SK-N-SH (cell line): ENCODE results near the gene RNF8.

Source experiments
- CTCF ChIP-seq: fragments of 200-600 bp; sonication (generic); IDR thresholded peaks from 2 replicates; pipeline ENCODE4 v1.6.1; 2017; ENCODE audit warnings: antibody characterized with exemption, mild to moderate bottlenecking, moderate library complexity
- EZH2phosphoT487 ChIP-seq: fragments of 200-600 bp; sonication (generic); IDR thresholded peaks from 2 replicates; pipeline ENCODE4 v1.6.1; 2017; ENCODE audit warnings: low read depth, mixed run types, mild to moderate bottlenecking, antibody characterized with exemption, moderate library complexity, borderline replicate concordance
- GABPA ChIP-seq: IDR thresholded peaks from 2 replicates; pipeline ENCODE4 v1.4.0; 2012; ENCODE audit warnings: low read depth, mild to moderate bottlenecking
- NFIC ChIP-seq: IDR thresholded peaks from 2 replicates; pipeline ENCODE4 v1.4.0; 2012; ENCODE audit warnings: borderline replicate concordance
- POLR2AphosphoS5 ChIP-seq: IDR thresholded peaks from 2 replicates; pipeline ENCODE4 v1.6.1; 2012; ENCODE audit warnings: low read depth, low read length
- REST ChIP-seq: IDR thresholded peaks from 2 replicates; pipeline ENCODE4 v1.6.1; 2012; ENCODE audit warnings: mild to moderate bottlenecking, low read depth, low read length, moderate library complexity
- RFX5 ChIP-seq: IDR thresholded peaks from 2 replicates; pipeline ENCODE4 v1.6.1; 2012; ENCODE audit warnings: mild to moderate bottlenecking, improper control_type of control experiment, low read length
- TCF12 ChIP-seq: IDR thresholded peaks from 2 replicates; pipeline ENCODE4 v1.4.0; 2012
- TF ChIP-seq, protein P1 (sequence below): IDR thresholded peaks from 2 replicates; pipeline ENCODE4 v1.4.0; 2012; ENCODE audit warnings: low read depth, borderline replicate concordance
- TF ChIP-seq, protein P2 (sequence below): IDR thresholded peaks from 2 replicates; pipeline ENCODE4 v1.4.0; 2012; ENCODE audit warnings: low read depth, borderline replicate concordance

DNA sequence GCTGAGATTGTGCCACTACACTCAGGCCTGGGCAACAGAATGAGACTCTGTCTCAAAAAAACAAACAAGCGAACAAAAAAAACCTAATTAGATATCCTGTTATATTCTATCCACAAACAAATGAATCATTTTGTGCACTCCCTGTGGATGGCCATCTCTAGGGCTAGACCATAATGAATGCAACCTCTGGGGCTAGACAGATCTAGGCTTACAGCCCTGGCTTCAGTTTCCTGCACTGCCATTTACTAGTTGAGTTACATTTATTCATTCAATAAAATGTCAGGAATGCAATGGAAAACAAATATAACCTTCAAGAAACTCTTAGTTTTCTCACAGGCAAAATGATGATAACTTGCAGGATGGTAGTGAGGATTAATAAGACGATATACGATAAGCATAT is 6.6 kb upstream of the RNF8 start:
- TF ChIP-seq POLR2AphosphoS5 = no peak
- TF ChIP-seq REST = no peak
- TF ChIP-seq, protein P1, sequence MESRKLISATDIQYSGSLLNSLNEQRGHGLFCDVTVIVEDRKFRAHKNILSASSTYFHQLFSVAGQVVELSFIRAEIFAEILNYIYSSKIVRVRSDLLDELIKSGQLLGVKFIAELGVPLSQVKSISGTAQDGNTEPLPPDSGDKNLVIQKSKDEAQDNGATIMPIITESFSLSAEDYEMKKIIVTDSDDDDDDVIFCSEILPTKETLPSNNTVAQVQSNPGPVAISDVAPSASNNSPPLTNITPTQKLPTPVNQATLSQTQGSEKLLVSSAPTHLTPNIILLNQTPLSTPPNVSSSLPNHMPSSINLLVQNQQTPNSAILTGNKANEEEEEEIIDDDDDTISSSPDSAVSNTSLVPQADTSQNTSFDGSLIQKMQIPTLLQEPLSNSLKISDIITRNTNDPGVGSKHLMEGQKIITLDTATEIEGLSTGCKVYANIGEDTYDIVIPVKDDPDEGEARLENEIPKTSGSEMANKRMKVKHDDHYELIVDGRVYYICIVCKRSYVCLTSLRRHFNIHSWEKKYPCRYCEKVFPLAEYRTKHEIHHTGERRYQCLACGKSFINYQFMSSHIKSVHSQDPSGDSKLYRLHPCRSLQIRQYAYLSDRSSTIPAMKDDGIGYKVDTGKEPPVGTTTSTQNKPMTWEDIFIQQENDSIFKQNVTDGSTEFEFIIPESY = no peak
- TF ChIP-seq NFIC = no peak
- TF ChIP-seq CTCF = no peak
- TF ChIP-seq EZH2phosphoT487 = no peak
- no peak for TF ChIP-seq RFX5
- no peak for TF ChIP-seq TCF12
- TF ChIP-seq GABPA = no peak
- TF ChIP-seq, protein P2, sequence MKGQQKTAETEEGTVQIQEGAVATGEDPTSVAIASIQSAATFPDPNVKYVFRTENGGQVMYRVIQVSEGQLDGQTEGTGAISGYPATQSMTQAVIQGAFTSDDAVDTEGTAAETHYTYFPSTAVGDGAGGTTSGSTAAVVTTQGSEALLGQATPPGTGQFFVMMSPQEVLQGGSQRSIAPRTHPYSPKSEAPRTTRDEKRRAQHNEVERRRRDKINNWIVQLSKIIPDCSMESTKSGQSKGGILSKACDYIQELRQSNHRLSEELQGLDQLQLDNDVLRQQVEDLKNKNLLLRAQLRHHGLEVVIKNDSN = no peak
